HL-60 (cell line): Measurements from ENCODE around the gene CENPVL1.
"Not testable (repeated sequence)": the region's sequence is repeated elsewhere in the genome, so short reads cannot be mapped to it uniquely, and the experiment has no call there.

Experiments
- DNase-seq, 2 experiments: peaks; one replicate each; pipeline ENCODE4 v3.0.0-alpha.2; 2010 to 2020; ENCODE audit warnings: low read depth in 1 of 2, low spot score in 1 of 2
- H3K27ac ChIP-seq: fragments of 250-450 bp; sonication (Bioruptor Pico); replicated peaks from 2 replicates; pipeline ENCODE4 v1.5.1; 2020; ENCODE audit warnings: mild to moderate bottlenecking, moderate library complexity
- H3K27me3 ChIP-seq: fragments of 250-450 bp; sonication (Bioruptor Pico); 2 replicates; pipeline ENCODE4 v1.5.1; 2021; ENCODE audit warnings: mild to moderate bottlenecking, moderate library complexity; ENCODE audit not compliant: insufficient read depth, poor library complexity, severe bottlenecking
- H3K4me3 ChIP-seq: replicated peaks from 2 replicates; pipeline ENCODE4 v1.5.1; 2011; ENCODE audit warnings: mild to moderate bottlenecking, control low read depth, low read length; ENCODE audit not compliant: insufficient read depth
- GABPA ChIP-seq: IDR thresholded peaks from 2 replicates; pipeline ENCODE4 v1.6.1; 2012; ENCODE audit warnings: low read depth
- POLR2AphosphoS5 ChIP-seq: IDR thresholded peaks from 2 replicates; pipeline ENCODE4 v1.6.1; 2012; ENCODE audit warnings: low read depth
- SPI1 ChIP-seq: IDR thresholded peaks from 2 replicates; pipeline ENCODE4 v1.6.1; 2012; ENCODE audit warnings: low read depth, mild to moderate bottlenecking, borderline replicate concordance
- long read RNA-seq: library from polyadenylated mRNA; unstranded; transcript quantifications from one replicate; pipeline ENCODE4 v2.0.0, GENCODE V29; 2020
- TF ChIP-seq, protein P1 (sequence below): IDR thresholded peaks from one replicate; pipeline ENCODE4 v1.5.1; 2011; ENCODE audit warnings: low read length, control low read depth, inconsistent platforms; ENCODE audit not compliant: insufficient read depth
- TF ChIP-seq, protein P2 (sequence below): IDR thresholded peaks from 2 replicates; pipeline ENCODE4 v1.6.1; 2012; ENCODE audit warnings: low read depth; ENCODE audit not compliant: insufficient replicate concordance

Gene CENPVL1
- long read RNA-seq = 0 reads

DNA sequence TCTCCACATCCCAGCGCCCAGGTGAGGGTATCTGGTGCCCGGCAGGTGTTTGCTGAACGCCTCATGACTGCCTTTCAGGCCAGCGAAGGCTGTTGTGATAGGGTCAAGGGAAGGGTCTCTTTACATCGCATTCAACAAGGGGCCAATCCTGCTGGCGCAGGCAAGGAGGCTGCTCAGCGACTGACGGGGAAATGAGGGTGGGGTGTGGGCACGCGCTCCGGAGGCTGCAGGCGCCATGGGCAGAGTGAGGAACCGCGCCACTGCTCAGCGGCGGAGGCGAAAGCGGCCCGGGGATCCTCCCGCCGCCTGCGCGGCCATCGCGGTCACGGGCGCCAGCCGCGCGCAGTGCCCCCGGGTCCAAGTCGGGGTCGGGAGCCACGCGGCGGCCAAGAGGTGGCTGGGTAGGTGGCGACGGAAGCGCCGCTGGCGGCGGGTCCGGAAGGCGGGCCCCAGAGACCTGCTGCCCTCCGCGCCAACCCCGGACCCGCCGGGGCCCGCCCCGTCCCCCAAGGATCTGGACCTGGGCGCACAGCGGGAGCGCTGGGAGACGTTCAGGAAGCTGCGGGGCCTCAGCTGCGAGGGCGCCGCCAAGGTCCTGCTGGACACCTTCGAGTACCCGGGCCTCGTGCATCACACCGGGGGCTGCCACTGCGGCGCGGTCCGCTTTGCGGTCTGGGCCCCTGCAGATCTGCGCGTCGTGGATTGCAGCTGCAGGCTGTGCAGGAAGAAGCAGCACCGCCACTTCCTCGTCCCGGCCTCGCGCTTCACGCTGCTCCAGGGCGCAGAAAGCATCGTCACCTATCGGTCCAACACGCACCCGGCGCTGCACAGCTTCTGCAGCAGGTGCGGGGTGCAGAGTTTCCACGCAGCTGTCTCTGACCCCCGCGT lies at the start of gene CENPVL1:
TSS of gene CENPVL1 (plus strand) at position 236 of the 888 bp plus-strand sequence. CDS start at position 236, 0 bp downstream.
- DNase-seq, H3K27ac ChIP-seq, H3K27me3 ChIP-seq, H3K4me3 ChIP-seq: not testable (repeated sequence)

DNA sequence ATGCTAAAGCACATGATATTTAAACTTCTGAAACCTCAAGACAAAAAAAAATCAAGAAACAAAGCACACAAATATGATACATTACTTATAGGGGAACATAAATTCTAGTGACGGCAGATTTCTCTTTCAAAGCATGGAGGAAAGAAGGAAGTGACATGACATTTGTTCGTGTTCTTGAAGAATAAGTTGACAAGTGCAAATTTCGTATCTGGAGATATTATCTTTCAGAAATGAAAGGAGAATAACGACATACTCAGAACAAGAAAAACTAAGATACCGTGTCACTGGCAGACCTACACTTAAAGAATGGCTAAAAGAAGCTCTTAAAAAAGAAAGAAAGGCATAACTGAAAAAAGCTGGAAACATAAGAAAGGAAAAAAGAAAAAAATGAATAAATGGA lies 44.3 kb upstream of the CENPVL1 start:
- no peak for DNase-seq
- TF ChIP-seq, protein P1, sequence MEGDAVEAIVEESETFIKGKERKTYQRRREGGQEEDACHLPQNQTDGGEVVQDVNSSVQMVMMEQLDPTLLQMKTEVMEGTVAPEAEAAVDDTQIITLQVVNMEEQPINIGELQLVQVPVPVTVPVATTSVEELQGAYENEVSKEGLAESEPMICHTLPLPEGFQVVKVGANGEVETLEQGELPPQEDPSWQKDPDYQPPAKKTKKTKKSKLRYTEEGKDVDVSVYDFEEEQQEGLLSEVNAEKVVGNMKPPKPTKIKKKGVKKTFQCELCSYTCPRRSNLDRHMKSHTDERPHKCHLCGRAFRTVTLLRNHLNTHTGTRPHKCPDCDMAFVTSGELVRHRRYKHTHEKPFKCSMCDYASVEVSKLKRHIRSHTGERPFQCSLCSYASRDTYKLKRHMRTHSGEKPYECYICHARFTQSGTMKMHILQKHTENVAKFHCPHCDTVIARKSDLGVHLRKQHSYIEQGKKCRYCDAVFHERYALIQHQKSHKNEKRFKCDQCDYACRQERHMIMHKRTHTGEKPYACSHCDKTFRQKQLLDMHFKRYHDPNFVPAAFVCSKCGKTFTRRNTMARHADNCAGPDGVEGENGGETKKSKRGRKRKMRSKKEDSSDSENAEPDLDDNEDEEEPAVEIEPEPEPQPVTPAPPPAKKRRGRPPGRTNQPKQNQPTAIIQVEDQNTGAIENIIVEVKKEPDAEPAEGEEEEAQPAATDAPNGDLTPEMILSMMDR = no peak
- no peak for TF ChIP-seq GABPA
- TF ChIP-seq, protein P2, sequence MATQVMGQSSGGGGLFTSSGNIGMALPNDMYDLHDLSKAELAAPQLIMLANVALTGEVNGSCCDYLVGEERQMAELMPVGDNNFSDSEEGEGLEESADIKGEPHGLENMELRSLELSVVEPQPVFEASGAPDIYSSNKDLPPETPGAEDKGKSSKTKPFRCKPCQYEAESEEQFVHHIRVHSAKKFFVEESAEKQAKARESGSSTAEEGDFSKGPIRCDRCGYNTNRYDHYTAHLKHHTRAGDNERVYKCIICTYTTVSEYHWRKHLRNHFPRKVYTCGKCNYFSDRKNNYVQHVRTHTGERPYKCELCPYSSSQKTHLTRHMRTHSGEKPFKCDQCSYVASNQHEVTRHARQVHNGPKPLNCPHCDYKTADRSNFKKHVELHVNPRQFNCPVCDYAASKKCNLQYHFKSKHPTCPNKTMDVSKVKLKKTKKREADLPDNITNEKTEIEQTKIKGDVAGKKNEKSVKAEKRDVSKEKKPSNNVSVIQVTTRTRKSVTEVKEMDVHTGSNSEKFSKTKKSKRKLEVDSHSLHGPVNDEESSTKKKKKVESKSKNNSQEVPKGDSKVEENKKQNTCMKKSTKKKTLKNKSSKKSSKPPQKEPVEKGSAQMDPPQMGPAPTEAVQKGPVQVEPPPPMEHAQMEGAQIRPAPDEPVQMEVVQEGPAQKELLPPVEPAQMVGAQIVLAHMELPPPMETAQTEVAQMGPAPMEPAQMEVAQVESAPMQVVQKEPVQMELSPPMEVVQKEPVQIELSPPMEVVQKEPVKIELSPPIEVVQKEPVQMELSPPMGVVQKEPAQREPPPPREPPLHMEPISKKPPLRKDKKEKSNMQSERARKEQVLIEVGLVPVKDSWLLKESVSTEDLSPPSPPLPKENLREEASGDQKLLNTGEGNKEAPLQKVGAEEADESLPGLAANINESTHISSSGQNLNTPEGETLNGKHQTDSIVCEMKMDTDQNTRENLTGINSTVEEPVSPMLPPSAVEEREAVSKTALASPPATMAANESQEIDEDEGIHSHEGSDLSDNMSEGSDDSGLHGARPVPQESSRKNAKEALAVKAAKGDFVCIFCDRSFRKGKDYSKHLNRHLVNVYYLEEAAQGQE = no peak
- TF ChIP-seq POLR2AphosphoS5 = no peak
- no peak for TF ChIP-seq SPI1
- H3K27ac ChIP-seq = no peak overlapping the region
- H3K4me3 ChIP-seq = no peak overlapping the region
- H3K27me3 ChIP-seq = no peaks in the 10 kb centered on the region

DNA sequence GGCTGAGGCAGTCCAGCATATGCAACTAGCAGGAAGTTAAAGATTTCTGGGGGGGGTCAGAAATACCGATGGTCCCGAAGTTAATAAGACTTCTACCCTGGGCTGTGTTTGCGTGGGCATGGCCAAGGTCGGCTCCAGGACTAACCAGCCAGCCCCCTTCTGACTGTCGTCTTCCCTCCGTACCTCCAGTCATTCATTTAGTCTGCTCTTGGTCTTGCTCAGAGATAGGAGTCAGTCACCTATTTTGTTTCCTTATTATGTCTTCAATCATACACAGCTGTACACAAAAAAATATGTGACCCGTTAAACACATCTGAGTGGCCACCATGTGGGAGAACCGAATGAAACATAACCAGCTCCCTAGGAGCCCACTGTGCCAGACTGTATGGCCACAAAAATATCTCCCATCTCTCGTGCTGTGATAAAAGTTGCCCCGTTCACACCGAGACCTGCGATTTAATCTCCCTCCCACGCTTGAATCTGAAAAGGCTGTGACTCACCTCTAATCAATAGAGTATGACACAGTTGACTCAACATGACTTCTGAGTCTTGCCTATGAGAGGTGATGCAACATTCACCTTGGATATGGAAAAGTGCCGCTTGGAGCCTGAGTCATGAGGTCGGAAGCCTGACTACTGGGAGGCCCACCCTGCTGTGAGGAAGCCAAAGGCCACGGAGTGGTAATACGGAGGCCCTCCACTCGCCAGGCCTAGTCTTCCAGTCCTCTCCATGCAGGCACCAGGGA lies 30.5 kb upstream of the CENPVL1 start:
- H3K4me3 ChIP-seq, DNase-seq, H3K27me3 ChIP-seq, H3K27ac ChIP-seq: not testable (repeated sequence)

- not testable (repeated sequence) for H3K27me3 ChIP-seq, DNase-seq, H3K27ac ChIP-seq, H3K4me3 ChIP-seq
Measured at GRCh38 chrX:51681808-51682719, 28.2 kb upstream of the CENPVL1 start.

GRCh38 chrX:51682720-51683062 lies 27.6 kb upstream of the CENPVL1 start, which contains the start of gene CENPVL2:
TSS of gene CENPVL2 (minus strand) at chrX:51682831. CDS start at chrX:51682831, 0 bp downstream.
- not testable (repeated sequence) for DNase-seq, H3K4me3 ChIP-seq, H3K27me3 ChIP-seq, H3K27ac ChIP-seq

- Histone ChIP-seq H3K4me3 (no peak overlapping the region), H3K27me3 (no peaks in the 10 kb centered on the region), H3K27ac (no peak overlapping the region)
- TF ChIP-seq, protein P2 = no peak
- TF ChIP-seq, protein P1 = no peak
- TF ChIP-seq GABPA (no peak), SPI1 (no peak), POLR2AphosphoS5 (no peak)
- DNase-seq = no peak
Measured at GRCh38 chrX:51694254-51694653, 16.1 kb upstream of the CENPVL1 start.
